Omental fat pad (tissue), 4 donors: ENCODE results near the gene AKR7A3. TPM values are rescaled to one million over a fixed set of nuclear protein-coding genes. Genes with fewer than 3 reads are reported as not detected.
"Not testable (repeated sequence)": the region's sequence is repeated elsewhere in the genome, so short reads cannot be mapped to it uniquely, and the experiment has no call there.

Source experiments
- ATAC-seq: fragments of 150-250 bp; one replicate; pipeline ENCODE4 v1.9.1; 2016; ENCODE audit warnings: mild to moderate bottlenecking, moderate library complexity; ENCODE audit not compliant: low FRiP score
- DNase-seq: peaks from one replicate; pipeline ENCODE4 v3.0.0-alpha.2; 2019; ENCODE audit warnings: low spot score
- total RNA-seq, 4 donors: library from RNA; depleted of rRNA; stranded (reverse); fragments of >200 nt; gene quantifications; one replicate each; pipeline ENCODE4 v1.1.0, GENCODE V29; 2016
- TF ChIP-seq, protein P1 (sequence below), 3 donors: fragments of 450-650 bp; IDR thresholded peaks; one replicate each; pipeline ENCODE4 v1.5.1; 2016 to 2017; ENCODE audit warnings: antibody characterized with exemption in 3 of 3, mild to moderate bottlenecking in 3 of 3, moderate library complexity in 2 of 3

AKR7A3 gene
- total RNA-seq, 4 donors from 2014 or later: 0.37 to 1.7 (median 0.88) TPM

DNA sequence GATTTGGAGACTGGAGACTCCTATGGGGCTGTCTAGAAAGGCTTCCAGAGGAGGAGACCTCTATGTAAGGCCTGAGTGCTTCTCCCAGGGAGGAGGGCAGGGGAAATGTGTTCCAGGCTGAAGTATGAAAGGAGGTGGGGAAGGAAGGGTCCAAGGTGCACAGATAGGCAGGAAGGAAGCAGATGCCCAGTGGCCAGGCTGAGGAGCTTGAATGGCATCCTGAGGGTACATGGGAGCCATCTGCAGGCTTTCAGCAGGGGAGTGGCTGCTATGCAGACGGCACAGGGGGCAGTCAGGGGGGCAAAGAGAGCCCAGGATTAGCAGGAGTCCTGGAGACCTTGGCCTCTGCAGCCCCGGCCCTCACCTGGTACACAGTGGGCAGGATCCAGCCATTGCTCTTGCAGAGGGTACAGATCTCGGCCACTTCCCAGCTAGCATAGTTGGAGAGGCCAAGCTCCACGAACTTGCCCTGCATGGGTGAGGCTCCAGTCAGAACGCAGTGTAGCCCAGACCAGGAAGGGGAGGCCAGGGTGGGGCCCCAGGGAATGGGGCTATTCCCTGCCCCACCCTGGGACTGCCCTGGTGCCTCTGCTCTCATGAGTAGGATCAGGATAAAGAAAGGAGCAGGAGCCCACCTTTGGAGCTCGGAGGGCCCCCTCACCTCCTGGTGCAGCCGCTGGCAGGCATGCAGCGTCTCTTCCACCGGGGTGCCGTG is 19.4 kb upstream of the AKR7A3 start:
- ATAC-seq: no peak

DNA sequence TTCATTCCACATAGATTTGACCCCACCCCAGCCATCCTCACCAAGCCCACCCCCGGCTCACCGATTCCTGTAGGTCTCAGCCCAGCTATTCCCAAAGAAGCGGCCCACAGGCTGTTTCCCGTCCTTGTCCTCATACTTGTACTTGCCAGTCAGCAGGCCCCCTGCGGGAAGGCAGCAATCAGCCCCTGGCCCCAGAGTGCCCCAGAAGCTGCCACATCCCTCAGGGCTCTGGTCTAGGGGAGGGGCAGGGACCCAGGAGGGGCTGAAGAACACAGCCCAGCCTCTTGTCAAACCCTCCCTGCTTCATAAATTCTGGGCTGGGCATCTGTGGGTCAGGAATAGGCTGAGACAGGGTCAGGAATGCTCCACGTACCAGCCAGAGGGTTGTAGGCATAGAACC is 18.4 kb upstream of the AKR7A3 start:
- no peak for ATAC-seq
- no peak for DNase-seq
- TF ChIP-seq, protein P1, sequence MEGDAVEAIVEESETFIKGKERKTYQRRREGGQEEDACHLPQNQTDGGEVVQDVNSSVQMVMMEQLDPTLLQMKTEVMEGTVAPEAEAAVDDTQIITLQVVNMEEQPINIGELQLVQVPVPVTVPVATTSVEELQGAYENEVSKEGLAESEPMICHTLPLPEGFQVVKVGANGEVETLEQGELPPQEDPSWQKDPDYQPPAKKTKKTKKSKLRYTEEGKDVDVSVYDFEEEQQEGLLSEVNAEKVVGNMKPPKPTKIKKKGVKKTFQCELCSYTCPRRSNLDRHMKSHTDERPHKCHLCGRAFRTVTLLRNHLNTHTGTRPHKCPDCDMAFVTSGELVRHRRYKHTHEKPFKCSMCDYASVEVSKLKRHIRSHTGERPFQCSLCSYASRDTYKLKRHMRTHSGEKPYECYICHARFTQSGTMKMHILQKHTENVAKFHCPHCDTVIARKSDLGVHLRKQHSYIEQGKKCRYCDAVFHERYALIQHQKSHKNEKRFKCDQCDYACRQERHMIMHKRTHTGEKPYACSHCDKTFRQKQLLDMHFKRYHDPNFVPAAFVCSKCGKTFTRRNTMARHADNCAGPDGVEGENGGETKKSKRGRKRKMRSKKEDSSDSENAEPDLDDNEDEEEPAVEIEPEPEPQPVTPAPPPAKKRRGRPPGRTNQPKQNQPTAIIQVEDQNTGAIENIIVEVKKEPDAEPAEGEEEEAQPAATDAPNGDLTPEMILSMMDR (IDR thresholded peaks at IDR 0.05): no peak

More for the DNA sequence above, 19.4 kb upstream of the AKR7A3 start:
- TF ChIP-seq, protein P1 (IDR thresholded peaks at IDR 0.05): no peak
- no peak for DNase-seq

DNA sequence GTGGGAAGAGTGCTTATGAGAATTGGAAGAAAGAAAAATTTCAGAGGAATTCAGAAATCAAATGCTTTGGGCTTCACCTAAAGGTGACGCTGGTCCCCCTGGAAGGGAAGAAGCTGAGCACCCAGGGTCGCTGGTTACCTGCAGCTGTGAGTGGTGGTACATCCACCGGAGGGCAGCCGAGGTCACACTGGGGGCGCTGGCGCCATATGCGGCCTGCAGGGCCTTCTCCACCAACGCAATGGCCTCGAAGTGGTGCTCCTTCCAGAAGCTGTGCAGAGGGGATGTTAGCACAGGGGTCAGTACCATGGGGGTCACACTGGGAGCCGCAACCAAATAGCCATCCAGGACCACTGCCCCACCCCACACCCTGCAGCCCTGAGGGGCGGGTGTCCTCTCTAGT is 17.3 kb upstream of the AKR7A3 start:
- TF ChIP-seq, protein P1 (IDR thresholded peaks at IDR 0.05): no peak
- DNase-seq: no peak
- no peak for ATAC-seq

DNA sequence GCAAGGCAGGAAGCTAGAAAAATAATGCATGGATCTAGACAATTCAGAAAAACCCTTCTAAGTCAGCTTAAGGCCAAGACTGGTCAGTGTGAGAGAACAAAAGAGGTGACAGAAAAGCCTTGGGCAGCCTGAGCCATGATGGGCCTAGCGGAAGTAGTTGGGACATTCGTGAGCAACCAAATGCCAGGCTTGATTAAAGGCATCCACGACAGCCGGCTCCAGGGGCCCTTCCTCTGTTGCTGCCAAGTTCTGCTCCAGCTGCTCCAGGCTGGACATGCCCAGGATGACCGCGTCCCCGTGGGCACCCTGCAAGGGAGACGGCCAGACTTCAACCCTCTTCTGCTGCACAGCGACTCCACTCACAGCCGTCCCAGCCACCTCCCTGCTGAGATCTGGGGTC is 15.5 kb upstream of the AKR7A3 start:
- not testable (repeated sequence) for ATAC-seq, DNase-seq

DNA sequence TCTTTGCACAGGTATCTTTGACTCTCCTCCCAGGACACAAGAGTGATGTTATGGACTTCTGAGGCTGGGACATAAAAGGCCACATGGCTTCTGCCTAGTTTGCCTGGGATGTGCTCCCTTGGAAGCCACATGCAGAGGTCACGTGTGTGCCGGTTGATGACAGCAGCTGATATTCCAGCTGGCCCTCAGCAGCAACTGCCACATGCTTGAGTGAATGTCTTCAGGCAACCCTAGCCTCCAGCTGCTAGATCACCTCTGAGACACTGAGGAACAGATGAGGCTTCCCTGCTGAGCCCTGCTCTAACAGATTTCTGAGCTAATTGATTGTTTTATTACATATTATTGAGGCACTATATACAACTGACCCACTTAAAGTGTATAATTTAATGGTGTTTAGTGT is 11.6 kb upstream of the AKR7A3 start:
- ATAC-seq (no peak), DNase-seq (no peak)
- TF ChIP-seq, protein P1 (IDR thresholded peaks at IDR 0.05): no peak

DNA sequence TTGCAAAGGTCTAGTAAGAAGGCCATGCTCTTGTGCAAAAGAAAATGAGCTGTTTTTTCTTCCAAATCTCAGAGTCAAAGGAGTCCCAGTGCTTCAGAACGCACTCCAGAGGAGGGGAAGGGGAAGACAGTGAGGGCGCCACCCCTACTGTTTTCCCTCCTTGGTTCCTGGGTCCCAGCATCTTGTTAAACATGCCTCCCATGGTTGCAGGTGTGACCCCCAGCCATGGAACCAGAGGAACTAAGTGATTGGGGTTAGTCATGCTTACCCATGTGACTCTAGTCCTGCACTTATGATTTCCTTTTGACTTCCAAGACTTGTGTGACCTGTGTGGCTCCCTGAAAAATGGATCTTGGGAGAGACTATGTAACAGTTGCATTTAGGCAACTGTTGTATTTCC is 6.1 kb upstream of the AKR7A3 start:
- no peak for ATAC-seq
- DNase-seq: no peak
- TF ChIP-seq, protein P1 (IDR thresholded peaks at IDR 0.05): no peak

DNA sequence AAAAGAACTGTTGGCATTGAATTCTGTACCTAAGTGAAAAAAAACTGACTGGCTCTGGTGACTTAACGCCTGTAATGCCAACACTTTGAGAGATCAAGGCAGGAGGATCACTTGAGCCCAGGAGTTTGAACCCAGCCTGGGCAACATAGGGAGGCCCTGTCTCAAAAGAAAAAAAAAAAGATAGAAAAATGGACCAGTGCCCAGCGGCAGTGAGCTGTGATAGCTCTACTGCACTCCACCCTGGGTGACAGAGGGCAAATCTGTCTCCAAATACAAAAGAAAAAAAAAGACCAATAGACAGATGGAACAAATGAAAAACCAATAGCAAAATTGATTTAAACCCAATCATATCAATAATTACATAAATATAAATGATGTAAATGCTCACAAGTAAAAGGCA is 674 bp upstream of the AKR7A3 start:
- TF ChIP-seq, protein P1 (IDR thresholded peaks at IDR 0.05): no peak
- no peak for DNase-seq
- no peak for ATAC-seq
